COLO829 (cell line): ENCODE data around the gene ANO5.

Experiments
- DNase-seq: peaks from one replicate; pipeline ENCODE4 v3.0.0; 2012; ENCODE audit warnings: low spot score

The ANO5 gene

GRCh38 chr11:22331771-22332170 is 138.9 kb downstream of the ANO5 start:
- no peak for DNase-seq
